H9 (cell line): ENCODE measurements around the gene NKX6-2. TPM values are rescaled to one million over a fixed set of nuclear protein-coding genes. Genes with fewer than 3 reads are reported as not detected.

Experiments used
- DNase-seq: peaks from one replicate; pipeline ENCODE4 v3.0.0-alpha.2; 2017
- H2AFZ ChIP-seq: one replicate; pipeline ENCODE4 v1.6.1; 2013; ENCODE audit warnings: mild to moderate bottlenecking, low read length, control low read depth, moderate library complexity
- H2AK5ac ChIP-seq: 2 replicates; pipeline ENCODE4 v1.6.1; 2013; ENCODE audit warnings: low read length, control low read depth, mixed read lengths; ENCODE audit not compliant: insufficient read length
- H2BK120ac ChIP-seq: one replicate; pipeline ENCODE4 v1.6.1; 2013; ENCODE audit warnings: low read depth, mild to moderate bottlenecking, low read length, control low read depth, inconsistent platforms; ENCODE audit not compliant: poor library complexity, severe bottlenecking
- H2BK12ac ChIP-seq: 2 replicates; pipeline ENCODE4 v1.6.1; 2013; ENCODE audit warnings: low read length, control low read depth, mixed read lengths, low read depth; ENCODE audit not compliant: insufficient read length
- H2BK15ac ChIP-seq: 2 replicates; pipeline ENCODE4 v1.6.1; 2013; ENCODE audit warnings: low read depth, low read length, control low read depth
- H2BK20ac ChIP-seq: one replicate; pipeline ENCODE4 v1.6.1; 2013; ENCODE audit warnings: low read depth, mild to moderate bottlenecking, low read length, control low read depth, inconsistent platforms; ENCODE audit not compliant: poor library complexity, severe bottlenecking
- H2BK5ac ChIP-seq: 2 replicates; pipeline ENCODE4 v1.6.1; 2013; ENCODE audit warnings: low read length, control low read depth, mixed read lengths; ENCODE audit not compliant: insufficient read length
- H3K14ac ChIP-seq: 2 replicates; pipeline ENCODE4 v1.6.1; 2013; ENCODE audit warnings: low read length, control low read depth; ENCODE audit not compliant: insufficient read depth
- H3K18ac ChIP-seq: 2 replicates; pipeline ENCODE4 v1.6.1; 2013; ENCODE audit warnings: low read depth, mild to moderate bottlenecking, mixed read lengths, low read length, control low read depth; ENCODE audit not compliant: insufficient read length
- H3K23ac ChIP-seq: 2 replicates; pipeline ENCODE4 v1.6.1; 2013; ENCODE audit warnings: low read length, control low read depth, mixed read lengths, low read depth; ENCODE audit not compliant: insufficient read length
- H3K23me2 ChIP-seq: 2 replicates; pipeline ENCODE4 v1.6.1; 2013; ENCODE audit warnings: low read depth, mild to moderate bottlenecking, mixed read lengths, low read length, control low read depth; ENCODE audit not compliant: insufficient read length, poor library complexity, severe bottlenecking
- H3K27ac ChIP-seq: 2 replicates; pipeline ENCODE4 v1.5.1; 2013; ENCODE audit warnings: low read length, control low read depth, mixed read lengths, low read depth; ENCODE audit not compliant: insufficient read length
- H3K27me3 ChIP-seq: 2 replicates; pipeline ENCODE4 v1.6.1; 2013; ENCODE audit warnings: low read length, control low read depth, inconsistent platforms; ENCODE audit not compliant: insufficient read depth
- H3K4ac ChIP-seq: 2 replicates; pipeline ENCODE4 v1.6.1; 2013; ENCODE audit warnings: low read depth, mild to moderate bottlenecking, control low read depth, inconsistent platforms, low read length, moderate library complexity
- H3K4me1 ChIP-seq: 2 replicates; pipeline ENCODE4 v1.6.1; 2013; ENCODE audit warnings: low read length, control low read depth, inconsistent platforms; ENCODE audit not compliant: insufficient read depth
- H3K4me2 ChIP-seq: 2 replicates; pipeline ENCODE4 v1.6.1; 2013; ENCODE audit warnings: low read length, control low read depth, mixed read lengths; ENCODE audit not compliant: insufficient read length, insufficient read depth
- H3K56ac ChIP-seq: 2 replicates; pipeline ENCODE4 v1.6.1; 2013; ENCODE audit warnings: low read depth, mild to moderate bottlenecking, mixed read lengths, low read length, control low read depth; ENCODE audit not compliant: insufficient read length
- H3K79me1 ChIP-seq: 2 replicates; pipeline ENCODE4 v1.6.1; 2013; ENCODE audit warnings: low read depth, mild to moderate bottlenecking, moderate library complexity, low read length, control low read depth, inconsistent platforms; ENCODE audit not compliant: insufficient read depth, poor library complexity, severe bottlenecking
- H3K79me2 ChIP-seq: 2 replicates; pipeline ENCODE4 v1.6.1; 2013; ENCODE audit warnings: low read length, control low read depth, inconsistent platforms; ENCODE audit not compliant: insufficient read depth
- H3K9ac ChIP-seq: 2 replicates; pipeline ENCODE4 v1.6.1; 2013; ENCODE audit warnings: low read length, control low read depth, mixed read lengths; ENCODE audit not compliant: insufficient read length; ENCODE audit errors: extremely low read depth
- H3K9me3 ChIP-seq: one replicate; pipeline ENCODE4 v1.6.1; 2013; ENCODE audit warnings: low read depth, low read length, inconsistent platforms; ENCODE audit not compliant: control insufficient read depth
- H3T11ph ChIP-seq: one replicate; pipeline ENCODE4 v1.6.1; 2013; ENCODE audit warnings: mild to moderate bottlenecking, low read length, control low read depth, inconsistent platforms
- H4K20me1 ChIP-seq: one replicate; pipeline ENCODE4 v1.6.1; 2013; ENCODE audit not compliant: control insufficient read depth, insufficient read length, insufficient read depth
- H4K5ac ChIP-seq: 2 replicates; pipeline ENCODE4 v1.6.1; 2013; ENCODE audit warnings: low read depth, mild to moderate bottlenecking, mixed read lengths, low read length, control low read depth; ENCODE audit not compliant: insufficient read length
- H4K8ac ChIP-seq: replicated peaks from 2 replicates; pipeline ENCODE4 v1.6.1; 2013; ENCODE audit warnings: low read length, control low read depth, mixed read lengths, low read depth; ENCODE audit not compliant: insufficient read length
- H4K91ac ChIP-seq: 2 replicates; pipeline ENCODE4 v1.6.1; 2013; ENCODE audit warnings: low read depth, mild to moderate bottlenecking, moderate library complexity, mixed read lengths, low read length, control low read depth; ENCODE audit not compliant: insufficient read length
- H3K27ac Mint-ChIP-seq, 3 experiments: 2 replicates in 2 of 3; 3 replicates in 1 of 3; pipeline ENCODE4 v1.8.0; 2020 to 2021; ENCODE audit warnings: mixed read lengths in 3 of 3, mild to moderate bottlenecking in 1 of 3, moderate library complexity in 1 of 3
- H3K27me3 Mint-ChIP-seq: 2 replicates; pipeline ENCODE4 v1.8.0; 2021; ENCODE audit warnings: low read depth, mild to moderate bottlenecking, moderate library complexity, mixed read lengths
- H3K36me3 Mint-ChIP-seq, 3 experiments: 2 replicates in 2 of 3; 3 replicates in 1 of 3; pipeline ENCODE4 v1.8.0; 2020 to 2021; ENCODE audit warnings: low read depth in 3 of 3, mixed read lengths in 3 of 3; ENCODE audit not compliant: insufficient read depth in 1 of 3
- H3K4me1 Mint-ChIP-seq, 2 experiments: 2 replicates each; pipeline ENCODE4 v1.8.0; 2020; ENCODE audit warnings: mixed read lengths in 2 of 2
- H3K4me3 Mint-ChIP-seq, 2 experiments: 2 replicates in 1 of 2; 3 replicates in 1 of 2; pipeline ENCODE4 v1.8.0; 2020 to 2021; ENCODE audit warnings: mild to moderate bottlenecking in 2 of 2, mixed read lengths in 2 of 2, moderate library complexity in 1 of 2
- H3K9me3 Mint-ChIP-seq, 2 experiments: 2 replicates in 1 of 2; 3 replicates in 1 of 2; pipeline ENCODE4 v1.8.0; 2020; ENCODE audit warnings: mild to moderate bottlenecking in 2 of 2, mixed read lengths in 2 of 2, moderate library complexity in 1 of 2
- WGBS: extraction: QIAGEN DNeasy Blood & Tissue Kit; methylation state at CpG from one replicate; pipeline ENCODE4 v1.1.7; 2013; ENCODE audit warnings: missing lambda C conversion rate, low lambda C conversion rate, mixed read lengths; ENCODE audit not compliant: insufficient read length; ENCODE audit errors: extremely low coverage; 5-methylcytosine and 5-hydroxymethylcytosine counted together
- total RNA-seq: library from RNA; stranded (reverse); gene quantifications from 2 replicates; pipeline ENCODE4 v1.2.1, GENCODE V29; 2021
- TF ChIP-seq, protein P1 (sequence below): fragments of 200-600 bp; sonication (generic); conservative IDR thresholded peaks from 3 replicates; pipeline ENCODE4 v1.8.0; 2021; ENCODE audit warnings: antibody characterized with exemption, mild to moderate bottlenecking

Gene NKX6-2
- total RNA-seq, 1 experiment from 2014 or later = 0.13 TPM

GRCh38 chr10:132790470-132790869 lies 4.5 kb upstream of the NKX6-2 start:
- H3T11ph ChIP-seq = no peak overlapping the region
- no peak overlapping the region for H3K14ac ChIP-seq
- H2BK15ac ChIP-seq = no peak overlapping the region
- H3K56ac ChIP-seq = no peak overlapping the region
- Mint-ChIP-seq H3K4me3 (no peak overlapping the region), H3K27me3 (peaks cover 63% of the 10 kb centered on the region), H3K36me3 (no peaks in the 10 kb centered on the region), H3K4me1 (peaks cover 0 to 2% of the 10 kb centered on the region in 2 experiments; a peak in 1 of 4 replicates), H3K27ac (no peak overlapping the region), H3K9me3 (no peaks in the 10 kb centered on the region)
- H3K4me2 ChIP-seq = no peak overlapping the region
- H4K91ac ChIP-seq = no peak overlapping the region
- no peak overlapping the region for H2BK20ac ChIP-seq
- H3K9me3 ChIP-seq = no peaks in the 10 kb centered on the region
- TF ChIP-seq, protein P1, sequence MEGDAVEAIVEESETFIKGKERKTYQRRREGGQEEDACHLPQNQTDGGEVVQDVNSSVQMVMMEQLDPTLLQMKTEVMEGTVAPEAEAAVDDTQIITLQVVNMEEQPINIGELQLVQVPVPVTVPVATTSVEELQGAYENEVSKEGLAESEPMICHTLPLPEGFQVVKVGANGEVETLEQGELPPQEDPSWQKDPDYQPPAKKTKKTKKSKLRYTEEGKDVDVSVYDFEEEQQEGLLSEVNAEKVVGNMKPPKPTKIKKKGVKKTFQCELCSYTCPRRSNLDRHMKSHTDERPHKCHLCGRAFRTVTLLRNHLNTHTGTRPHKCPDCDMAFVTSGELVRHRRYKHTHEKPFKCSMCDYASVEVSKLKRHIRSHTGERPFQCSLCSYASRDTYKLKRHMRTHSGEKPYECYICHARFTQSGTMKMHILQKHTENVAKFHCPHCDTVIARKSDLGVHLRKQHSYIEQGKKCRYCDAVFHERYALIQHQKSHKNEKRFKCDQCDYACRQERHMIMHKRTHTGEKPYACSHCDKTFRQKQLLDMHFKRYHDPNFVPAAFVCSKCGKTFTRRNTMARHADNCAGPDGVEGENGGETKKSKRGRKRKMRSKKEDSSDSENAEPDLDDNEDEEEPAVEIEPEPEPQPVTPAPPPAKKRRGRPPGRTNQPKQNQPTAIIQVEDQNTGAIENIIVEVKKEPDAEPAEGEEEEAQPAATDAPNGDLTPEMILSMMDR = no peak
- H4K8ac ChIP-seq = no peak overlapping the region
- no peak overlapping the region for H2BK5ac ChIP-seq
- H3K27ac ChIP-seq = no peak overlapping the region
- no peak overlapping the region for H3K23ac ChIP-seq
- H2AK5ac ChIP-seq = no peak overlapping the region
- WGBS = no CpG with 5 or more reads among the region's 7 CpGs
- no peak for DNase-seq
- H3K4me1 ChIP-seq = no peaks in the 10 kb centered on the region
- no peak overlapping the region for H2BK12ac ChIP-seq
- peaks cover 42% of the 10 kb centered on the region for H3K27me3 ChIP-seq
- H3K9ac ChIP-seq = no peak overlapping the region
- H3K79me2 ChIP-seq = no peaks in the 10 kb centered on the region
- H3K23me2 ChIP-seq = peaks cover 7% of the 10 kb centered on the region
- H3K18ac ChIP-seq = no peak overlapping the region
- no peak overlapping the region for H2AFZ ChIP-seq
- no peak overlapping the region for H2BK120ac ChIP-seq
- H4K20me1 ChIP-seq = no peaks in the 10 kb centered on the region
- no peaks in the 10 kb centered on the region for H3K79me1 ChIP-seq
- H4K5ac ChIP-seq = no peak overlapping the region
- no peak overlapping the region for H3K4ac ChIP-seq
